Chondrocyte (in vitro differentiated cells): ENCODE results near the gene LEKR1. TPM values are rescaled to one million over a fixed set of nuclear protein-coding genes. Genes with fewer than 3 reads are reported as not detected.
A peak's percentile ranks its signal among the peaks of the same experiment; 100 is the strongest.
"Not testable (repeated sequence)": the region's sequence is repeated elsewhere in the genome, so short reads cannot be mapped to it uniquely, and the experiment has no call there.

Source experiments
- DNase-seq: peaks from one replicate; pipeline ENCODE4 v3.0.0; 2021; ENCODE audit warnings: mixed read lengths, low spot score
- H3K27ac Mint-ChIP-seq: one replicate; pipeline ENCODE4 v1.8.0; 2021; ENCODE audit warnings: mild to moderate bottlenecking, moderate library complexity, mixed read lengths; ENCODE audit not compliant: unreplicated experiment
- H3K27me3 Mint-ChIP-seq: 2 replicates; pipeline ENCODE4 v1.8.0; 2021; ENCODE audit warnings: low read depth, mixed read lengths
- H3K36me3 Mint-ChIP-seq: 2 replicates; pipeline ENCODE4 v1.8.0; 2021; ENCODE audit warnings: low read depth, mixed read lengths
- H3K4me1 Mint-ChIP-seq: 2 replicates; pipeline ENCODE4 v1.8.0; 2021; ENCODE audit warnings: low read depth, mild to moderate bottlenecking, mixed read lengths
- H3K4me3 Mint-ChIP-seq: one replicate; pipeline ENCODE4 v1.8.0; 2021; ENCODE audit warnings: mild to moderate bottlenecking, moderate library complexity, mixed read lengths; ENCODE audit not compliant: unreplicated experiment
- H3K9me3 Mint-ChIP-seq: 2 replicates; pipeline ENCODE4 v1.8.0; 2021; ENCODE audit warnings: low read depth, mixed read lengths
- CTCF ChIP-seq: fragments of 200-600 bp; sonication (generic); IDR thresholded peaks from 2 replicates; pipeline ENCODE4 v1.5.0; 2021; ENCODE audit warnings: antibody characterized with exemption, mild to moderate bottlenecking, moderate library complexity
- total RNA-seq: library from RNA; stranded (reverse); gene quantifications from 3 replicates; pipeline ENCODE4 v1.2.1, GENCODE V29; 2021

The LEKR1 gene
- total RNA-seq, 1 donor from 2014 or later: 0.45 TPM

- no peak for DNase-seq
- no peak overlapping the region for H3K4me3 Mint-ChIP-seq
- H3K27ac Mint-ChIP-seq: peak overlapping the region; percentile 66
Measured at GRCh38 chr3:156819842-156820691, 6.1 kb upstream of the LEKR1 start.

GRCh38 chr3:156820692-156821080, 5.5 kb upstream of the LEKR1 start:
- DNase-seq: no peak
- Mint-ChIP-seq H3K27ac (peak overlapping the region; percentile 66), H3K36me3 (no peaks in the 10 kb centered on the region), H3K9me3 (no peaks in the 10 kb centered on the region), H3K4me1 (peaks cover 54% of the 10 kb centered on the region), H3K27me3 (no peaks in the 10 kb centered on the region), H3K4me3 (no peak overlapping the region)
- no peak for TF ChIP-seq CTCF

More at GRCh38 chr3:156819842-156820691, 6.1 kb upstream of the LEKR1 start:
- Mint-ChIP-seq H3K27me3 (no peaks in the 10 kb centered on the region), H3K9me3 (no peaks in the 10 kb centered on the region), H3K4me1 (peaks cover 55% of the 10 kb centered on the region), H3K36me3 (no peaks in the 10 kb centered on the region)
- TF ChIP-seq CTCF: no peak

- not testable (repeated sequence) for H3K9me3 Mint-ChIP-seq, DNase-seq, H3K27ac Mint-ChIP-seq, H3K27me3 Mint-ChIP-seq, H3K4me3 Mint-ChIP-seq, H3K36me3 Mint-ChIP-seq
- peaks cover 51% of the 10 kb centered on the region for H3K4me1 Mint-ChIP-seq
Measured at GRCh38 chr3:156822626-156823260, 3.4 kb upstream of the LEKR1 start.

- Mint-ChIP-seq H3K9me3 (peaks cover 2% of the 10 kb centered on the region), H3K27ac (peak overlapping the region; percentile 99), H3K27me3 (no peaks in the 10 kb centered on the region), H3K36me3 (peaks cover under 1% of the 10 kb centered on the region), H3K4me1 (peaks cover 22% of the 10 kb centered on the region), H3K4me3 (peak overlapping the region; percentile 92)
- TF ChIP-seq CTCF: no peak
- DNase-seq: no peak
Measured at GRCh38 chr3:156825795-156826143, 384 bp upstream of the LEKR1 start.

- Mint-ChIP-seq H3K4me1 (peaks cover 14% of the 10 kb centered on the region), H3K9me3 (peaks cover 2% of the 10 kb centered on the region), H3K4me3 (peak overlapping the region; percentile 92), H3K27me3 (no peaks in the 10 kb centered on the region), H3K36me3 (peaks cover 3% of the 10 kb centered on the region), H3K27ac (peak overlapping the region; percentile 99)
- DNase-seq: no peak
- TF ChIP-seq CTCF: no peak
Measured at GRCh38 chr3:156826896-156827882, 1.0 kb downstream of the LEKR1 start.
